ENCODE measurements around the gene PCNT. TPM values are rescaled to one million over a fixed set of nuclear protein-coding genes. Genes with fewer than 3 reads are reported as not detected.

PCNT gene
- total RNA-seq, 1 donor from 2014 or later = 58.4 TPM

Other genes with a start within 250 kb of the PCNT start
- gene COL6A2, start 226.0 kb upstream of the PCNT start, total RNA-seq = 1.4 and 2.1 TPM in 2 replicates
- 0.56 and 0.62 TPM in 2 replicates for gene FTCD, start 168.6 kb upstream of the PCNT start, total RNA-seq
- gene SPATC1L, start 139.7 kb upstream of the PCNT start, total RNA-seq = 12.1 and 12.8 TPM in 2 replicates
- 15.8 and 17.0 TPM in 2 replicates for gene LSS, start 95.4 kb upstream of the PCNT start, total RNA-seq
- gene MCM3AP, start 38.5 kb upstream of the PCNT start, total RNA-seq = 131 and 137 TPM in 2 replicates
- 16.7 and 17.6 TPM in 2 replicates for gene YBEY, start 37.8 kb upstream of the PCNT start, total RNA-seq
- gene C21orf58, start 286 bp upstream of the PCNT start, total RNA-seq = 26.7 and 26.9 TPM in 2 replicates
- gene DIP2A, start 134.7 kb downstream of the PCNT start, total RNA-seq = 33.5 and 33.6 TPM in 2 replicates

Measured in activated T-helper 1 cell treated with anti-CD3 and anti-CD28 coated beads, Interleukin-12 subunit alpha, Interleukin-12 subunit beta, Interleukin-2, Interleukin-4 antibody, amounts not matched to agents 30 ng/mL and 10 ng/mL and 1 ng/mL, durations not matched to agents 14 hours and 24 hours and 36 hours (primary cell).